ENCODE data around the gene IL36RN.

The IL36RN gene

GRCh38 chr2:113058998-113059960, at the start of gene IL36RN:
IL36RN (plus strand) TSS chr2:113059198; CDS start chr2:113059439, 241 bp downstream.
- DNase-seq, result no peak

- DNase-seq, result no peak
Measured at GRCh38 chr2:113009622-113010021, 49.4 kb upstream of the IL36RN start.

GRCh38 chr2:113010088-113010487, 48.9 kb upstream of the IL36RN start:
- DNase-seq, result no peak

- DNase-seq, result no peak
Measured at GRCh38 chr2:113011108-113011507, 47.9 kb upstream of the IL36RN start.

GRCh38 chr2:113012436-113013335, 46.3 kb upstream of the IL36RN start:
- no peak for DNase-seq

GRCh38 chr2:113013336-113013661, 45.7 kb upstream of the IL36RN start:
- no peak for DNase-seq

GRCh38 chr2:113014067-113014466, 44.9 kb upstream of the IL36RN start:
- DNase-seq, result no peak

- DNase-seq, result no peak
Measured at GRCh38 chr2:113015042-113015441, 44.0 kb upstream of the IL36RN start.

GRCh38 chr2:113015655-113016054, 43.3 kb upstream of the IL36RN start:
- DNase-seq, result no peak

- DNase-seq, result no peak
Measured at GRCh38 chr2:113018509-113018908, 40.5 kb upstream of the IL36RN start.

- no peak for DNase-seq
Measured at GRCh38 chr2:113021312-113021711, 37.7 kb upstream of the IL36RN start.

GRCh38 chr2:113024764-113025163, 34.2 kb upstream of the IL36RN start:
- DNase-seq, result no peak

- DNase-seq, result no peak
Measured at GRCh38 chr2:113025737-113026136, 33.3 kb upstream of the IL36RN start.

GRCh38 chr2:113027691-113028090, 31.3 kb upstream of the IL36RN start:
- DNase-seq, result no peak

- DNase-seq, result no peak
Measured at GRCh38 chr2:113028112-113028511, 30.9 kb upstream of the IL36RN start.

GRCh38 chr2:113032737-113033136, 26.3 kb upstream of the IL36RN start:
- DNase-seq, result no peak

- DNase-seq, result no peak
Measured at GRCh38 chr2:113034016-113034415, 25.0 kb upstream of the IL36RN start.

GRCh38 chr2:113036763-113037162, 22.2 kb upstream of the IL36RN start:
- DNase-seq, result no peak

GRCh38 chr2:113038291-113038690, 20.7 kb upstream of the IL36RN start:
- no peak for DNase-seq

GRCh38 chr2:113039158-113039557, 19.8 kb upstream of the IL36RN start:
- DNase-seq, result no peak

GRCh38 chr2:113039719-113040118, 19.3 kb upstream of the IL36RN start:
- DNase-seq, result no peak

GRCh38 chr2:113041871-113042270, 17.1 kb upstream of the IL36RN start:
- no peak for DNase-seq

- no peak for DNase-seq
Measured at GRCh38 chr2:113046465-113046864, 12.5 kb upstream of the IL36RN start.
